ENCODE measurements around the gene LIMK1. TPM values are rescaled to one million over a fixed set of nuclear protein-coding genes. Genes with fewer than 3 reads are reported as not detected.

LIMK1 gene
- total and polyA plus RNA-seq, 4 donors = 0.63 to 4.1 (median 3.4) TPM

- WGBS = 95% methylated on average over 1 of the region's 1 CpG
Measured at GRCh38 chr7:74148491-74148890, 64.9 kb downstream of the LIMK1 start.

DNA sequence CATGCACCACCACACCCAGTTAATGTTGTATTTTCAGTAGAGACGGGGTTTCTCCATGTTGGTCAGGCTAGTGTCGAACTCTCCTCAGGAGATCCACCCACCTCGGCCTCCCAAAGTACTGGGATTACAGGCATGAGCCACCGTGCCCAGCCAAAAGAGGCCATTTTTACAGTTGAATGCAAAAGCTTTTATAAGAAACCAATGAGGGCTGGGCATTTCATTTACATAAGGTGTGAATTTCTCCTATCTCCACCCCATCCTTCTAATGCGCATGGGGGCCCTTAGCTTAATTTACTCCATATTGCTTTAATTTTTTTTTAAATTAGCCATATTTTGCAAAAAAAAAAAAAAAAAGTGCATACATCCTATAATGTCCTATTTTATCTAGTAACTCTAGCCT lies 65.5 kb downstream of the LIMK1 start:
- Histone ChIP-seq H3K4me1 (ENCODE audit: control insufficient read depth in 4 of 4, insufficient read depth in 4 of 4, low read length in 3 of 4) (no peaks in the 10 kb centered on the region), H3K9me3 (ENCODE audit: control insufficient read depth in 4 of 4, low read length in 3 of 4) (no peaks in the 10 kb centered on the region), H3K9ac (ENCODE audit: low read depth in 1 of 2, low read length in 2 of 2) (no peak overlapping the region), H3K27ac (ENCODE audit: low read depth in 1 of 2, low read length in 2 of 2) (no peak overlapping the region), H3K36me3 (ENCODE audit: control insufficient read depth in 4 of 4, insufficient read depth in 3 of 4, low read depth in 1 of 4, low read length in 3 of 4) (no peaks in the 10 kb centered on the region), H3K4me3 (ENCODE audit: low read depth in 1 of 3, low read length in 3 of 3) (no peak overlapping the region), H3K27me3 (ENCODE audit: control insufficient read depth in 4 of 4, insufficient read depth in 4 of 4, low read length in 3 of 4) (no peaks in the 10 kb centered on the region)
- 99% methylated on average over 5 of the region's 5 CpGs for WGBS
- no peak for DNase-seq (ENCODE audit: low spot score)
- TF ChIP-seq, protein P1, sequence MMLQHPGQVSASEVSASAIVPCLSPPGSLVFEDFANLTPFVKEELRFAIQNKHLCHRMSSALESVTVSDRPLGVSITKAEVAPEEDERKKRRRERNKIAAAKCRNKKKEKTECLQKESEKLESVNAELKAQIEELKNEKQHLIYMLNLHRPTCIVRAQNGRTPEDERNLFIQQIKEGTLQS (IDR thresholded peaks at IDR 0.05) = no peak
- TF ChIP-seq FOXA2 (IDR thresholded peaks at IDR 0.05) (no peak), EGR1 (IDR thresholded peaks at IDR 0.05; ENCODE audit: low read depth in 2 of 2) (no peak), ZBTB33 (IDR thresholded peaks at IDR 0.05) (no peak), FOXA1 (IDR thresholded peaks at IDR 0.05) (no peak), TAF1 (conservative IDR thresholded peaks at IDR 0.05) (no peak), JUND (IDR thresholded peaks at IDR 0.05) (no peak), REST (IDR thresholded peaks at IDR 0.05) (no peak), RXRA (IDR thresholded peaks at IDR 0.05) (no peak), YY1 (IDR thresholded peaks at IDR 0.05) (no peak), RAD21 (IDR thresholded peaks at IDR 0.05) (no peak), GABPA (IDR thresholded peaks at IDR 0.05 in 1 of 2, conservative IDR thresholded peaks at IDR 0.05 in 1 of 2) (no peak), NR2F2 (IDR thresholded peaks at IDR 0.05) (no peak), HNF4A (conservative IDR thresholded peaks at IDR 0.05) (no peak), HNF4G (IDR thresholded peaks at IDR 0.05) (no peak)

More at GRCh38 chr7:74148491-74148890, 64.9 kb downstream of the LIMK1 start:
- no peak overlapping the region for H3K27ac ChIP-seq (ENCODE audit: low read depth in 1 of 2, low read length in 2 of 2)
- no peak for DNase-seq (ENCODE audit: low spot score)
- H3K9me3 ChIP-seq (ENCODE audit: control insufficient read depth in 4 of 4, low read length in 3 of 4) = no peaks in the 10 kb centered on the region
- TF ChIP-seq MAX (IDR thresholded peaks at IDR 0.05) (no peak), RAD21 (IDR thresholded peaks at IDR 0.05) (no peak), SP1 (IDR thresholded peaks at IDR 0.05) (no peak), ZBTB33 (IDR thresholded peaks at IDR 0.05) (no peak), HNF4G (IDR thresholded peaks at IDR 0.05) (no peak), EGR1 (IDR thresholded peaks at IDR 0.05; ENCODE audit: low read depth in 2 of 2) (no peak), YY1 (IDR thresholded peaks at IDR 0.05) (no peak)
- TF ChIP-seq, protein P2, sequence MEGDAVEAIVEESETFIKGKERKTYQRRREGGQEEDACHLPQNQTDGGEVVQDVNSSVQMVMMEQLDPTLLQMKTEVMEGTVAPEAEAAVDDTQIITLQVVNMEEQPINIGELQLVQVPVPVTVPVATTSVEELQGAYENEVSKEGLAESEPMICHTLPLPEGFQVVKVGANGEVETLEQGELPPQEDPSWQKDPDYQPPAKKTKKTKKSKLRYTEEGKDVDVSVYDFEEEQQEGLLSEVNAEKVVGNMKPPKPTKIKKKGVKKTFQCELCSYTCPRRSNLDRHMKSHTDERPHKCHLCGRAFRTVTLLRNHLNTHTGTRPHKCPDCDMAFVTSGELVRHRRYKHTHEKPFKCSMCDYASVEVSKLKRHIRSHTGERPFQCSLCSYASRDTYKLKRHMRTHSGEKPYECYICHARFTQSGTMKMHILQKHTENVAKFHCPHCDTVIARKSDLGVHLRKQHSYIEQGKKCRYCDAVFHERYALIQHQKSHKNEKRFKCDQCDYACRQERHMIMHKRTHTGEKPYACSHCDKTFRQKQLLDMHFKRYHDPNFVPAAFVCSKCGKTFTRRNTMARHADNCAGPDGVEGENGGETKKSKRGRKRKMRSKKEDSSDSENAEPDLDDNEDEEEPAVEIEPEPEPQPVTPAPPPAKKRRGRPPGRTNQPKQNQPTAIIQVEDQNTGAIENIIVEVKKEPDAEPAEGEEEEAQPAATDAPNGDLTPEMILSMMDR (IDR thresholded peaks at IDR 0.05; ENCODE audit: low read depth, low read length, missing input control) = no peak
- TF ChIP-seq, protein P1 (IDR thresholded peaks at IDR 0.05) = no peak
- H3K4me1 ChIP-seq (ENCODE audit: control insufficient read depth in 4 of 4, insufficient read depth in 4 of 4, low read length in 3 of 4) = no peaks in the 10 kb centered on the region
- H3K4me3 ChIP-seq (ENCODE audit: low read depth in 1 of 3, low read length in 3 of 3) = no peak overlapping the region
- H3K27me3 ChIP-seq (ENCODE audit: control insufficient read depth in 4 of 4, insufficient read depth in 4 of 4, low read length in 3 of 4) = no peaks in the 10 kb centered on the region
- no peak overlapping the region for H3K9ac ChIP-seq (ENCODE audit: low read depth in 1 of 2, low read length in 2 of 2)
- H3K36me3 ChIP-seq (ENCODE audit: control insufficient read depth in 4 of 4, insufficient read depth in 3 of 4, low read depth in 1 of 4, low read length in 3 of 4) = no peaks in the 10 kb centered on the region

Data from liver (tissue), 9 donors.